Neuronal stem cell (in vitro differentiated cells): ENCODE data around the gene PPP1R14B.

ENCODE experiments used
- DNase-seq: peaks from one replicate; pipeline ENCODE4 v3.0.0-alpha.2; 2013; ENCODE audit warnings: low spot score
- H2AFZ ChIP-seq: one replicate; pipeline ENCODE4 v1.6.1; 2013; ENCODE audit warnings: mild to moderate bottlenecking, low read length, inconsistent platforms
- H2AK5ac ChIP-seq: 2 replicates; pipeline ENCODE4 v1.6.1; 2013; ENCODE audit warnings: low read depth, mild to moderate bottlenecking, inconsistent platforms, low read length, moderate library complexity, mixed read lengths
- H2BK120ac ChIP-seq: 2 replicates; pipeline ENCODE4 v1.6.1; 2013; ENCODE audit warnings: low read depth, mild to moderate bottlenecking, inconsistent platforms, low read length, moderate library complexity, mixed read lengths
- H2BK12ac ChIP-seq: one replicate; pipeline ENCODE4 v1.6.1; 2013; ENCODE audit warnings: low read length, inconsistent platforms
- H2BK15ac ChIP-seq: 2 replicates; pipeline ENCODE4 v1.6.1; 2013; ENCODE audit warnings: mild to moderate bottlenecking, low read length, inconsistent platforms, mixed read lengths
- H2BK5ac ChIP-seq: one replicate; pipeline ENCODE4 v1.6.1; 2013; ENCODE audit warnings: inconsistent platforms, mild to moderate bottlenecking, low read length, moderate library complexity
- H3K14ac ChIP-seq: one replicate; pipeline ENCODE4 v1.6.1; 2013; ENCODE audit warnings: low read length, inconsistent platforms
- H3K18ac ChIP-seq: 2 replicates; pipeline ENCODE4 v1.6.1; 2013; ENCODE audit warnings: low read length, inconsistent platforms
- H3K23ac ChIP-seq: 2 replicates; pipeline ENCODE4 v1.6.1; 2013; ENCODE audit warnings: low read depth, mild to moderate bottlenecking, mixed read lengths, low read length, inconsistent platforms; ENCODE audit not compliant: poor library complexity
- H3K27ac ChIP-seq: replicated peaks from 3 replicates; pipeline ENCODE4 v1.5.1; 2013; ENCODE audit warnings: low read length, inconsistent platforms
- H3K27me3 ChIP-seq, 3 experiments: 2 replicates each; pipeline ENCODE4 v1.6.1; 2013; ENCODE audit warnings: low read length in 3 of 3, mild to moderate bottlenecking in 2 of 3, inconsistent platforms in 1 of 3, low read depth in 1 of 3, mixed read lengths in 1 of 3, moderate library complexity in 1 of 3; ENCODE audit not compliant: control insufficient read depth in 3 of 3, insufficient read depth in 3 of 3
- H3K36me3 ChIP-seq, 2 donors: replicated peaks in 1 of 2; 2 replicates each; pipeline ENCODE4 v1.6.1; 2013; ENCODE audit warnings: low read length in 2 of 2; ENCODE audit not compliant: control insufficient read depth in 2 of 2, insufficient read depth in 2 of 2
- H3K4ac ChIP-seq: 2 replicates; pipeline ENCODE4 v1.6.1; 2013; ENCODE audit warnings: inconsistent platforms, mild to moderate bottlenecking, low read length, moderate library complexity
- H3K4me1 ChIP-seq, 2 donors: 1 replicate in 1 of 2; 2 replicates in 1 of 2; pipeline ENCODE4 v1.6.1; 2013; ENCODE audit warnings: low read length in 2 of 2, low read depth in 1 of 2; ENCODE audit not compliant: control insufficient read depth in 2 of 2, insufficient read depth in 1 of 2
- H3K4me2 ChIP-seq: one replicate; pipeline ENCODE4 v1.6.1; 2013; ENCODE audit warnings: mild to moderate bottlenecking, low read length, inconsistent platforms; ENCODE audit not compliant: insufficient read depth, poor library complexity, severe bottlenecking
- H3K4me3 ChIP-seq, 2 donors: 2 replicates each; pipeline ENCODE4 v1.5.1; 2013; ENCODE audit warnings: low read length in 2 of 2, mild to moderate bottlenecking in 2 of 2, inconsistent platforms in 1 of 2, moderate library complexity in 1 of 2
- H3K79me1 ChIP-seq: one replicate; pipeline ENCODE4 v1.6.1; 2013; ENCODE audit warnings: low read depth, mild to moderate bottlenecking, inconsistent platforms, low read length, moderate library complexity
- H3K9ac ChIP-seq: one replicate; pipeline ENCODE4 v1.6.1; 2013; ENCODE audit warnings: mild to moderate bottlenecking, low read depth, low read length, inconsistent platforms; ENCODE audit not compliant: poor library complexity
- H3K9me3 ChIP-seq, 2 donors: replicated peaks in 1 of 2; 2 replicates each; pipeline versions ENCODE3 to v1.6.1; 2013; ENCODE audit warnings: low read length in 2 of 2, mild to moderate bottlenecking in 2 of 2, inconsistent platforms in 1 of 2, low read depth in 1 of 2, mixed read lengths in 1 of 2, moderate library complexity in 1 of 2; ENCODE audit not compliant: control insufficient read depth in 2 of 2, insufficient read depth in 1 of 2
- H4K8ac ChIP-seq: one replicate; pipeline ENCODE4 v1.6.1; 2013; ENCODE audit warnings: low read depth, mild to moderate bottlenecking, inconsistent platforms, low read length, moderate library complexity
- H4K91ac ChIP-seq: one replicate; pipeline ENCODE4 v1.6.1; 2013; ENCODE audit warnings: low read length, low read depth, mild to moderate bottlenecking, inconsistent platforms; ENCODE audit not compliant: poor library complexity
- WGBS, 2 donors: extraction: QIAGEN DNeasy Blood & Tissue Kit; methylation state at CpG; one replicate each; pipeline ENCODE4 v1.1.7; 2013; ENCODE audit warnings: missing lambda C conversion rate in 2 of 2, mixed read lengths in 1 of 2; ENCODE audit not compliant: insufficient read length in 2 of 2, insufficient replicate concordance in 1 of 2; ENCODE audit errors: extremely low coverage in 2 of 2; 5-methylcytosine and 5-hydroxymethylcytosine counted together

The PPP1R14B gene

GRCh38 chr11:64219755-64220154 is 27.0 kb downstream of the PPP1R14B start:
- Histone ChIP-seq H3K4me2 (no peak overlapping the region), H2BK120ac (no peak overlapping the region), H3K4ac (no peak overlapping the region), H3K27ac (no peak overlapping the region), H3K9me3 (no peaks in the 10 kb centered on the region), H2BK12ac (no peak overlapping the region), H3K9ac (no peak overlapping the region), H2AFZ (no peak overlapping the region), H3K4me3 (no peak overlapping the region), H3K36me3 (peaks cover 10 to 27% of the 10 kb centered on the region in 2 donors), H2BK15ac (no peak overlapping the region), H3K23ac (no peak overlapping the region), H4K91ac (no peak overlapping the region), H2AK5ac (peak overlapping the region; percentile 37), H2BK5ac (no peak overlapping the region), H4K8ac (no peak overlapping the region), H3K14ac (no peak overlapping the region), H3K4me1 (peaks cover 0 to under 1% of the 10 kb centered on the region in 2 donors), H3K18ac (no peak overlapping the region), H3K79me1 (peaks cover 4% of the 10 kb centered on the region), H3K27me3 (no peaks in the 10 kb centered on the region)
- no peak for DNase-seq
- no CpG with 5 or more reads among the region's 10 CpGs for WGBS, 2 donors

GRCh38 chr11:64219354-64219684 is 27.4 kb downstream of the PPP1R14B start:
- Histone ChIP-seq H2AK5ac (no peak overlapping the region), H3K14ac (no peak overlapping the region), H3K79me1 (peaks cover 4% of the 10 kb centered on the region), H3K36me3 (peaks cover 10 to 24% of the 10 kb centered on the region in 2 donors), H3K9me3 (no peaks in the 10 kb centered on the region), H3K27me3 (no peaks in the 10 kb centered on the region), H3K4me1 (no peaks in the 10 kb centered on the region), H3K4ac (no peak overlapping the region), H2BK15ac (no peak overlapping the region), H2BK120ac (no peak overlapping the region), H3K18ac (peak overlapping the region; percentile 2), H2BK5ac (no peak overlapping the region), H4K91ac (no peak overlapping the region), H2BK12ac (no peak overlapping the region), H3K4me2 (no peak overlapping the region), H3K4me3 (no peak overlapping the region), H2AFZ (no peak overlapping the region), H3K23ac (peak overlapping the region; percentile 60), H3K9ac (peak overlapping the region; percentile 9), H4K8ac (peak overlapping the region; percentile 65), H3K27ac (no peak overlapping the region)
- no peak for DNase-seq
- WGBS, 2 donors: no CpG with 5 or more reads among the region's 7 CpGs

- H2AFZ ChIP-seq: no peak overlapping the region
- peak overlapping the region; percentile 60 for H3K23ac ChIP-seq
- H3K4me1 ChIP-seq: no peaks in the 10 kb centered on the region
- peaks cover 8 to 19% of the 10 kb centered on the region in 2 donors for H3K36me3 ChIP-seq
- H3K4ac ChIP-seq: no peak overlapping the region
- H2BK12ac ChIP-seq: no peak overlapping the region
- H3K14ac ChIP-seq: no peak overlapping the region
- H4K91ac ChIP-seq: no peak overlapping the region
- no peaks in the 10 kb centered on the region for H3K9me3 ChIP-seq
- H2AK5ac ChIP-seq: no peak overlapping the region
- H3K27ac ChIP-seq: no peak overlapping the region
- no peak overlapping the region for H2BK120ac ChIP-seq
- H3K9ac ChIP-seq: peak overlapping the region; percentile 9
- H4K8ac ChIP-seq: no peak overlapping the region
- H3K4me3 ChIP-seq: no peak overlapping the region
- no peak overlapping the region for H2BK5ac ChIP-seq
- no peak for DNase-seq
- H2BK15ac ChIP-seq: no peak overlapping the region
- no peak overlapping the region for H3K4me2 ChIP-seq
- no peaks in the 10 kb centered on the region for H3K27me3 ChIP-seq
- peak overlapping the region; percentile 2 for H3K18ac ChIP-seq
- WGBS, 2 donors: no CpG with 5 or more reads among the region's 11 CpGs
- peaks cover 4% of the 10 kb centered on the region for H3K79me1 ChIP-seq
Measured at GRCh38 chr11:64218628-64219353, 28.0 kb downstream of the PPP1R14B start.

GRCh38 chr11:64216879-64217278 is 29.9 kb downstream of the PPP1R14B start:
- no peak overlapping the region for H2AFZ ChIP-seq
- H2BK15ac ChIP-seq: no peak overlapping the region
- H3K4me2 ChIP-seq: no peak overlapping the region
- DNase-seq: no peak
- H3K4ac ChIP-seq: peak overlapping the region; percentile 76
- H2BK5ac ChIP-seq: peak overlapping the region; percentile 24
- H4K91ac ChIP-seq: no peak overlapping the region
- peaks cover 2% of the 10 kb centered on the region for H3K79me1 ChIP-seq
- H2BK120ac ChIP-seq: no peak overlapping the region
- H2AK5ac ChIP-seq: no peak overlapping the region
- no peak overlapping the region for H3K4me3 ChIP-seq
- peaks cover 4 to 7% of the 10 kb centered on the region in 2 donors for H3K36me3 ChIP-seq
- H3K27ac ChIP-seq: no peak overlapping the region
- no peak overlapping the region for H3K18ac ChIP-seq
- no peak overlapping the region for H2BK12ac ChIP-seq
- H3K9me3 ChIP-seq: no peaks in the 10 kb centered on the region
- H3K14ac ChIP-seq: no peak overlapping the region
- H3K23ac ChIP-seq: no peak overlapping the region
- H3K4me1 ChIP-seq: no peaks in the 10 kb centered on the region
- no CpG with 5 or more reads among the region's 6 CpGs for WGBS, 2 donors
- no peaks in the 10 kb centered on the region for H3K27me3 ChIP-seq
- no peak overlapping the region for H4K8ac ChIP-seq
- H3K9ac ChIP-seq: no peak overlapping the region
